Gastrocnemius medialis (tissue), 4 donors: ENCODE data around the gene CSGALNACT2. TPM values are rescaled to one million over a fixed set of nuclear protein-coding genes. Genes with fewer than 3 reads are reported as not detected.

Experiments used
- ATAC-seq, 2 donors: fragments of 150-250 bp; one replicate each; pipeline ENCODE4 v1.9.1; 2016
- DNase-seq, 2 donors: peaks; one replicate each; pipeline ENCODE4 v3.0.0-alpha.2; 2019
- H3K27ac ChIP-seq, 4 donors: fragments of 200-600 bp; sonication (generic); 1 replicate in 1 of 4; 2 replicates in 3 of 4; pipeline ENCODE4 v1.5.1; 2016 to 2018; ENCODE audit warnings: mild to moderate bottlenecking in 2 of 4, moderate library complexity in 1 of 4
- H3K27me3 ChIP-seq, 3 donors: fragments of 200-600 bp; sonication (generic) in 2 of 3; 1 replicate in 1 of 3; 2 replicates in 2 of 3; pipeline versions ENCODE4 v1.5.1 to v1.6.0; 2016 to 2019; ENCODE audit warnings: mild to moderate bottlenecking in 1 of 3, moderate library complexity in 1 of 3
- H3K36me3 ChIP-seq, 2 donors: fragments of 200-600 bp; sonication (generic) in 1 of 2; one replicate each; pipeline ENCODE4 v1.5.1; 2017 to 2018
- H3K4me1 ChIP-seq, 2 donors: fragments of 200-600 bp; sonication (generic) in 1 of 2; one replicate each; pipeline ENCODE4 v1.5.1; 2016 to 2017; ENCODE audit warnings: mild to moderate bottlenecking in 2 of 2
- H3K4me3 ChIP-seq, 4 donors: fragments of 200-600 bp; sonication (generic) in 3 of 4; 1 replicate in 1 of 4; 2 replicates in 3 of 4; pipeline ENCODE4 v1.5.1; 2016 to 2019; ENCODE audit warnings: mild to moderate bottlenecking in 2 of 4
- H3K9me3 ChIP-seq, 3 donors: fragments of 200-600 bp; sonication (generic) in 2 of 3; 1 replicate in 1 of 3; 2 replicates in 2 of 3; pipeline ENCODE4 v1.5.1; 2016 to 2019
- POLR2A ChIP-seq, 2 donors: fragments of 450-650 bp; IDR thresholded peaks; one replicate each; pipeline ENCODE4 v1.6.1; 2017; ENCODE audit warnings: antibody characterized with exemption in 2 of 2, mild to moderate bottlenecking in 2 of 2, moderate library complexity in 2 of 2
- in situ Hi-C, 4 donors: fragments of 200-750 bp; cut with MboI; loops; one replicate each; pipeline versions ENCODE4 v1.15.0 to v1.8.0; 2017; ENCODE audit warnings: low sequenced_read_pairs in 4 of 4
- intact Hi-C: fragments of 100-400 bp; cut with DNase I; formaldehyde crosslinking; loops from one replicate; pipeline ENCODE4 v1.15.1; 2023; ENCODE audit warnings: low total_unique reads
- total RNA-seq, 4 donors: library from RNA; depleted of rRNA; stranded (reverse); fragments of >200 nt; gene quantifications; one replicate each; pipeline versions ENCODE4 v1.1.0 to v1.2.3, GENCODE V29; 2016
- TF ChIP-seq, protein P1 (sequence below), 5 experiments: fragments of 450-650 bp in 3 of 5; fragments of 200-600 bp in 2 of 5; sonication (generic) in 2 of 5; IDR thresholded peaks in 4 of 5; conservative IDR thresholded peaks in 1 of 5; 1 replicate in 4 of 5; 2 replicates in 1 of 5; pipeline ENCODE4 v1.5.1; 2016 to 2019; ENCODE audit warnings: antibody characterized with exemption in 5 of 5, mild to moderate bottlenecking in 3 of 5, moderate library complexity in 3 of 5

CSGALNACT2 gene
- total RNA-seq, 4 donors from 2014 or later = 12.3 to 17.3 (median 14.1) TPM

DNA sequence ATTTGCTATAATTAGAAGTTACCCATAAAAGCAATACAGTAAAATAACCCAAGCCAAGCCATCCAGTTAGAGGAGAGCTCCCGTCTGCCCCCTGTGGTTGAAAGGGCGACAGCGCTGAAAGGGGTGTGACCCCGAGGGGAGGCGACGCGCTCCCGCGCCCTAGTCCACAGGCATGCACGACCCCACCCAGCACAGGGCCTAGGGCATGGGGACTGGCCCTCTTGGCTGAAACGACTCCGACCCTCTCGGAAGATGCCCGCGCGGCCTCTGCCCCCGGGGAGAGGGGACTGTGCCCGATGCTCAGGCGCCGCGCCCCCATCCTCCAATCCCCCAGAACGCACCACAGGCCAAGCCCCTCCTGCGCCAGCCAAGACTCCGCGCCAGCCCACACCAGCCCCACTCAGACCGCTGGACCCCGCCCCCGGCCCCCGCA lies 64.0 kb downstream of the CSGALNACT2 start:
- DNase-seq (peak in 1 of 2 donors; percentile 7), ATAC-seq (no peak)
- H3K36me3 ChIP-seq = no peaks in the 10 kb centered on the region
- H3K27me3 ChIP-seq = peaks cover 0 to 7% (median 0%) of the 10 kb centered on the region in 3 donors
- intact Hi-C loops = no loop called here
- H3K27ac ChIP-seq = no peak overlapping the region
- no peaks in the 10 kb centered on the region for H3K9me3 ChIP-seq
- TF ChIP-seq, protein P1, sequence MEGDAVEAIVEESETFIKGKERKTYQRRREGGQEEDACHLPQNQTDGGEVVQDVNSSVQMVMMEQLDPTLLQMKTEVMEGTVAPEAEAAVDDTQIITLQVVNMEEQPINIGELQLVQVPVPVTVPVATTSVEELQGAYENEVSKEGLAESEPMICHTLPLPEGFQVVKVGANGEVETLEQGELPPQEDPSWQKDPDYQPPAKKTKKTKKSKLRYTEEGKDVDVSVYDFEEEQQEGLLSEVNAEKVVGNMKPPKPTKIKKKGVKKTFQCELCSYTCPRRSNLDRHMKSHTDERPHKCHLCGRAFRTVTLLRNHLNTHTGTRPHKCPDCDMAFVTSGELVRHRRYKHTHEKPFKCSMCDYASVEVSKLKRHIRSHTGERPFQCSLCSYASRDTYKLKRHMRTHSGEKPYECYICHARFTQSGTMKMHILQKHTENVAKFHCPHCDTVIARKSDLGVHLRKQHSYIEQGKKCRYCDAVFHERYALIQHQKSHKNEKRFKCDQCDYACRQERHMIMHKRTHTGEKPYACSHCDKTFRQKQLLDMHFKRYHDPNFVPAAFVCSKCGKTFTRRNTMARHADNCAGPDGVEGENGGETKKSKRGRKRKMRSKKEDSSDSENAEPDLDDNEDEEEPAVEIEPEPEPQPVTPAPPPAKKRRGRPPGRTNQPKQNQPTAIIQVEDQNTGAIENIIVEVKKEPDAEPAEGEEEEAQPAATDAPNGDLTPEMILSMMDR (IDR thresholded peaks at IDR 0.05 in 4 of 5, conservative IDR thresholded peaks at IDR 0.05 in 1 of 5) = peak in 2 of 5 experiments; percentile 25 to 42
- TF ChIP-seq POLR2A (IDR thresholded peaks at IDR 0.05) = no peak
- in situ Hi-C loops = no loop called here
- peak overlapping the region; percentile 28 to 39 (median 34) for H3K4me3 ChIP-seq
- no peaks in the 10 kb centered on the region for H3K4me1 ChIP-seq

DNA sequence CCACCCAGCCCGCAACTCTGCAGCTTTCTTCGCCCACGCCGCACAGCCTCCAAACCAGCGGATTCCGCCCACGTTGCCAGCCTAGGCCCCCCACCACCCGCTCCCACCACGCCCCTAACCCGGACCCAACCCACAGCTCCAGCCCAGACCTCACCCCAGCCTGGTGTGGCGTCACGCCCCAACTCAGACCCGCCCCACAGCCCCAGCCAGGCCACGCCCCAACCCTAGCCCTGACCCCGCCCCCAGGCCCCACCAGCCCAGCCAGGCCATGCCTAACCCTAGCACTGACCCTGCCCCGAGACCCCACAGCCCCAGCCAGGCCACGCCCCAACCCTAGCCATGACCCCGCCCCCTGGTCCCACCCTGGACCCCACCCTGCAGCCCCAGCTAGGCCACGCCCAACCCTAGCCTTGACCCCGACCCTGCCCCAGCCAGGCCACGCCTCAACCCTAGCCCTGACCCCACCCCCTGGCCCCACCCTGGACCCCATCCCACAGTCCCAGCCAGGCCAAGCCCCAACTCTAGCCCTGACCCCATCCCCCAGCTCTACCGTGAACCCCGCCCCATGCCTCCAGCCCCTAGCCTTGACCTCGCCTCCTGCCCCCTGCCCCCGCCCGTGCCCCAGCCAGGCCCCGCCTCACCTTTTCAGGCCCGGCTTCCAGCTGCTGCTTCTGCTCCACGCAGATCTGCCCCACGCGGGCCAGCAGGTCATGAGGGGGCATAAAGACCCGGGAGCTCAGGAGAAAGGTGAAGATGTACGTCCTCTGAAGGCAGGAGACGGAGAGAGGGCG lies 64.6 kb downstream of the CSGALNACT2 start:
- no peak for ATAC-seq
- Histone ChIP-seq H3K4me1 (no peaks in the 10 kb centered on the region), H3K27me3 (peaks cover 0 to 7% (median 0%) of the 10 kb centered on the region in 3 donors), H3K36me3 (no peaks in the 10 kb centered on the region), H3K9me3 (no peaks in the 10 kb centered on the region), H3K27ac (no peak overlapping the region), H3K4me3 (peak overlapping the region; percentile 28 to 39 (median 34))
- peak in 1 of 2 donors; percentile 12 for DNase-seq
- in situ Hi-C loops = no loop called here
- intact Hi-C loops = no loop called here
- TF ChIP-seq, protein P1 (IDR thresholded peaks at IDR 0.05 in 4 of 5, conservative IDR thresholded peaks at IDR 0.05 in 1 of 5) = no peak
- TF ChIP-seq POLR2A (IDR thresholded peaks at IDR 0.05) = no peak

DNA sequence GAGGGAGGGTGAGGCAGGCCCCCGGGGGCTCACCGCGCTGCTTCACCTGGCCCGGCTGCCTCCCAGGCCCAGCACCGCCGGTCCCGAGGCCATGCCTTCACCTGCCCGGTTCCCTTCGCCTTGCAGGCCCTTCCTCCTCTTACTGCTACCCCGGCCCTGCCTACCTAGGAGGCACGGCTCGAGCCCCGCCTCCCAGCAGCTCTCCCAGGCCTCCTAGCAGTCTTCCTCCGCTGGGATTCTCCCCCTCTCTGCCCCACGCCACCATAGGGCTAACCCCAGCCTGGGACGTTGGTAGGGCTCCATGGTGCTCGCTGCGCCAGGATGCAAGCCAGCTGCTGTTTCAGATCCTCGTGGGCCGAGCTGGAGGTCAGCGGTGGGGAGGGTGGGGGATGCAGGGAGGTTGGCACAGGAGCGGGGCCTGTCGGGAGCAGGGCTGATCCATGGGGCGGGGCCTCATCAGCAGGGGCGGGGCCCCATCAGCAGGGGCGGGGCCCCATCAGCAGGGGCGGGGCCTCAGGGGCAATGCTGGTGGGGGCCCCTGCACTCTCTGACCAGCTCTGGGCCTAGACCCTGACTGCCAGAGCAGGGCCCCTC lies 65.3 kb downstream of the CSGALNACT2 start:
- intact Hi-C loops (no loop called here), in situ Hi-C loops (no loop called here)
- ATAC-seq = no peak
- H3K27ac ChIP-seq = no peak overlapping the region
- TF ChIP-seq POLR2A (IDR thresholded peaks at IDR 0.05) = no peak
- TF ChIP-seq, protein P1 (IDR thresholded peaks at IDR 0.05 in 4 of 5, conservative IDR thresholded peaks at IDR 0.05 in 1 of 5) = no peak
- H3K27me3 ChIP-seq = peaks cover 0 to 7% (median 0%) of the 10 kb centered on the region in 3 donors
- no peaks in the 10 kb centered on the region for H3K36me3 ChIP-seq
- no peaks in the 10 kb centered on the region for H3K9me3 ChIP-seq
- H3K4me1 ChIP-seq = no peaks in the 10 kb centered on the region
- H3K4me3 ChIP-seq = peak overlapping the region in 1 of 4 donors; percentile 9
- peak in 1 of 2 donors; percentile 13 for DNase-seq

DNA sequence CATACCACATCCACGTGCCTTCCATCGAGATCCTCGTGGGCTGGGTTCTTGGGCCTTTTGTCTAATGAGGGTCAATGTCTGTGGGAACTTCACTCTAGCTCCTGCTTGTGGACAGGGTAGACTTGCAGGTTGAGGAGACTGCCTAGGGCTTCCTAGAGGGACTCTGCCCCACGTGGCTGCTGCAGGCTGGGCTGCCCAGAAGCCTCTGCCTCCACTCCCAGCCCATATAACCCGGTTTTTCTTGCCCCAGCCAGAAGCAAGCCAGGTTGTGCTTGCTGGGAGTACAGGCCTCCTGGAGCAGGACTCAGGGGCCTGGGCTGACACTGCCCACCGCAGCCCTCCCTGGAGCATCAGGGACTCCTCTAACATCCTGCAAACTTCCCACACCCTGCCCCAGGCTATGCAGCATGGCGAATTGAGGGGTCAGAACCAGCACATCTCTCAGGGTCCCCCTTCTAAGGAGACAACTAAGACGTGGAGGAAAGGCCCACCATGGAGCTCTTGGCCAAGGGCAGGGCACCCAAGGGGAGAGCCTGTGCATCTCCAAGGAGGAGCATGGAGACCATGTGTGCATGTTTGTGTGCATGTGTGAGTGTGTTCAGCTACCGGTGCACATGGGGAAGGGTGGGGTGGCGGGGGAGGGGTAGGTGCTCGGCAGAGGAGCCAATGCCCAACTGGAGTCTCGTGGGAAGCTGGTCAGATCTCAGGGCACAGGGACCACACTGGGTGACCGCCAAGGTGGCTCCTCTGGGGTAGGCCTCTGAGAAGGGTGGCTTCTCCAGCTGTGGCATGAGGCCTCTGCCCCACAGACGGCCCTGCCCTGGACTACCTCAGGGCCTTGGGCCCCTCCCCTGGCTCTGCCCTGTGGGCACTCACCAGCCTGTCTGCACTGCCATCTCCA lies 66.0 kb downstream of the CSGALNACT2 start:
- intact Hi-C loops = no loop called here

More for the DNA sequence above, 66.0 kb downstream of the CSGALNACT2 start:
- ATAC-seq (no peak), DNase-seq (no peak)
- Histone ChIP-seq H3K27me3 (peaks cover 0 to 7% (median 0%) of the 10 kb centered on the region in 3 donors), H3K36me3 (no peaks in the 10 kb centered on the region), H3K27ac (no peak overlapping the region), H3K4me3 (no peak overlapping the region), H3K4me1 (no peaks in the 10 kb centered on the region), H3K9me3 (no peaks in the 10 kb centered on the region)
- in situ Hi-C loops = no loop called here
- TF ChIP-seq, protein P1 (IDR thresholded peaks at IDR 0.05 in 4 of 5, conservative IDR thresholded peaks at IDR 0.05 in 1 of 5) = no peak
- no peak for TF ChIP-seq POLR2A (IDR thresholded peaks at IDR 0.05)
